ENCODE results near the gene GABBR2.

The GABBR2 gene

GRCh38 chr9:98625728-98626127 is 83.0 kb downstream of the GABBR2 start:
- FAIRE-seq: no peak

- no peak for FAIRE-seq
Measured at GRCh38 chr9:98619788-98620187, 88.9 kb downstream of the GABBR2 start.

GRCh38 chr9:98615633-98616032 is 93.1 kb downstream of the GABBR2 start:
- no peak for FAIRE-seq

GRCh38 chr9:98614941-98615340 is 93.8 kb downstream of the GABBR2 start:
- no peak for FAIRE-seq

GRCh38 chr9:98612061-98612752 is 96.5 kb downstream of the GABBR2 start:
- FAIRE-seq: no peak

- no peak for FAIRE-seq
Measured at GRCh38 chr9:98611319-98611718, 97.4 kb downstream of the GABBR2 start.

- no peak for FAIRE-seq
Measured at GRCh38 chr9:98610711-98611110, 98.0 kb downstream of the GABBR2 start.

- no peak for FAIRE-seq
Measured at GRCh38 chr9:98610211-98610610, 98.5 kb downstream of the GABBR2 start.

- FAIRE-seq: no peak
Measured at GRCh38 chr9:98609646-98610045, 99.1 kb downstream of the GABBR2 start.

GRCh38 chr9:98607787-98608186 is 100.9 kb downstream of the GABBR2 start:
- no peak for FAIRE-seq

- no peak for FAIRE-seq
Measured at GRCh38 chr9:98607152-98607551, 101.6 kb downstream of the GABBR2 start.

- FAIRE-seq: no peak
Measured at GRCh38 chr9:98606730-98607129, 102.0 kb downstream of the GABBR2 start.

GRCh38 chr9:98605116-98605515 is 103.6 kb downstream of the GABBR2 start:
- FAIRE-seq: no peak

GRCh38 chr9:98603821-98604383 is 104.8 kb downstream of the GABBR2 start:
- FAIRE-seq: no peak

- FAIRE-seq: no peak
Measured at GRCh38 chr9:98602839-98603500, 105.8 kb downstream of the GABBR2 start.

- no peak for FAIRE-seq
Measured at GRCh38 chr9:98600631-98601030, 108.1 kb downstream of the GABBR2 start.

GRCh38 chr9:98599566-98600216 is 109.0 kb downstream of the GABBR2 start:
- no peak for FAIRE-seq

- FAIRE-seq: no peak
Measured at GRCh38 chr9:98598861-98599260, 109.9 kb downstream of the GABBR2 start.

- FAIRE-seq: no peak
Measured at GRCh38 chr9:98597236-98597771, 111.4 kb downstream of the GABBR2 start.

GRCh38 chr9:98596486-98596885 is 112.2 kb downstream of the GABBR2 start:
- FAIRE-seq: no peak

GRCh38 chr9:98594546-98595160 is 114.1 kb downstream of the GABBR2 start:
- FAIRE-seq: no peak

- FAIRE-seq: no peak
Measured at GRCh38 chr9:98593354-98594253, 115.1 kb downstream of the GABBR2 start.

All from TTC549 (cell line).